ENCODE data around the gene ARGLU1.

ARGLU1 gene

GRCh38 chr13:106528718-106529414 is 39.1 kb downstream of the ARGLU1 start:
- TF ChIP-seq CTCF (IDR thresholded peaks at IDR 0.05; ENCODE audit: control insufficient read depth, insufficient read depth, low read depth, low read length, missing control alignments) = no peak
- DNase-seq (ENCODE audit: low read depth) = no peak
- H3K4me3 ChIP-seq (ENCODE audit: control insufficient read depth, low read depth, low read length) = no peak overlapping the region

GRCh38 chr13:106527826-106528225 is 40.1 kb downstream of the ARGLU1 start:
- TF ChIP-seq CTCF (IDR thresholded peaks at IDR 0.05; ENCODE audit: control insufficient read depth, insufficient read depth, low read depth, low read length, missing control alignments) = no peak
- DNase-seq (ENCODE audit: low read depth) = no peak
- no peak overlapping the region for H3K4me3 ChIP-seq (ENCODE audit: control insufficient read depth, low read depth, low read length)

GRCh38 chr13:106527445-106527801 is 40.5 kb downstream of the ARGLU1 start:
- H3K4me3 ChIP-seq (ENCODE audit: control insufficient read depth, low read depth, low read length) = no peak overlapping the region
- TF ChIP-seq CTCF (IDR thresholded peaks at IDR 0.05; ENCODE audit: control insufficient read depth, insufficient read depth, low read depth, low read length, missing control alignments) = no peak
- DNase-seq (ENCODE audit: low read depth) = no peak

GRCh38 chr13:106526738-106527444 is 41.0 kb downstream of the ARGLU1 start:
- TF ChIP-seq CTCF (IDR thresholded peaks at IDR 0.05; ENCODE audit: control insufficient read depth, insufficient read depth, low read depth, low read length, missing control alignments) = no peak
- DNase-seq (ENCODE audit: low read depth) = no peak

GRCh38 chr13:106525865-106526264 is 42.1 kb downstream of the ARGLU1 start:
- DNase-seq (ENCODE audit: low read depth) = no peak
- TF ChIP-seq CTCF (IDR thresholded peaks at IDR 0.05; ENCODE audit: control insufficient read depth, insufficient read depth, low read depth, low read length, missing control alignments) = no peak
- H3K4me3 ChIP-seq (ENCODE audit: control insufficient read depth, low read depth, low read length) = no peak overlapping the region

More at GRCh38 chr13:106526738-106527444, 41.0 kb downstream of the ARGLU1 start:
- H3K4me3 ChIP-seq (ENCODE audit: control insufficient read depth, low read depth, low read length) = no peak overlapping the region

- DNase-seq (ENCODE audit: low read depth) = no peak
- TF ChIP-seq CTCF (IDR thresholded peaks at IDR 0.05; ENCODE audit: control insufficient read depth, insufficient read depth, low read depth, low read length, missing control alignments) = no peak
- H3K4me3 ChIP-seq (ENCODE audit: control insufficient read depth, low read depth, low read length) = no peak overlapping the region
Observed at GRCh38 chr13:106524108-106524507, 43.8 kb downstream of the ARGLU1 start.
